Inflammatory macrophage (primary cell): Measurements from ENCODE around the gene MX1.

ENCODE experiments used
- DNase-seq, 2 donors: peaks; one replicate each; pipeline ENCODE4 v3.0.0-alpha.2; 2020 to 2022

The MX1 gene

GRCh38 chr21:41432562-41433460, 6.8 kb downstream of the MX1 start:
- peak; percentile 33 to 53 for DNase-seq

- DNase-seq = no peak
Observed at GRCh38 chr21:41433566-41433965, 7.5 kb downstream of the MX1 start.

DNA sequence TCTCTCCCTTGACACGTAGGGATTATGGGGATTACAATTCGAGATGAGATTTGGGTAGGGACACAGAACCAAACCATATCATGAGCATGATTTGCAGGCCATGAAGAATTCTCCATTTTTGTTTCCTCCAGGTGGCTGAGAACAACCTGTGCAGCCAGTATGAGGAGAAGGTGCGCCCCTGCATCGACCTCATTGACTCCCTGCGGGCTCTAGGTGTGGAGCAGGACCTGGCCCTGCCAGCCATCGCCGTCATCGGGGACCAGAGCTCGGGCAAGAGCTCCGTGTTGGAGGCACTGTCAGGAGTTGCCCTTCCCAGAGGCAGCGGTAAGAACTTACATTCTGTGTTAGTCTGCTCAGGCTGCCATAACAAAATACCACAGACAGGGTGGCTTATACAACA, 9.7 kb downstream of the MX1 start:
- no peak for DNase-seq

- peak; percentile 19 to 64 for DNase-seq
Observed at GRCh38 chr21:41437729-41438128, 11.7 kb downstream of the MX1 start.

DNA sequence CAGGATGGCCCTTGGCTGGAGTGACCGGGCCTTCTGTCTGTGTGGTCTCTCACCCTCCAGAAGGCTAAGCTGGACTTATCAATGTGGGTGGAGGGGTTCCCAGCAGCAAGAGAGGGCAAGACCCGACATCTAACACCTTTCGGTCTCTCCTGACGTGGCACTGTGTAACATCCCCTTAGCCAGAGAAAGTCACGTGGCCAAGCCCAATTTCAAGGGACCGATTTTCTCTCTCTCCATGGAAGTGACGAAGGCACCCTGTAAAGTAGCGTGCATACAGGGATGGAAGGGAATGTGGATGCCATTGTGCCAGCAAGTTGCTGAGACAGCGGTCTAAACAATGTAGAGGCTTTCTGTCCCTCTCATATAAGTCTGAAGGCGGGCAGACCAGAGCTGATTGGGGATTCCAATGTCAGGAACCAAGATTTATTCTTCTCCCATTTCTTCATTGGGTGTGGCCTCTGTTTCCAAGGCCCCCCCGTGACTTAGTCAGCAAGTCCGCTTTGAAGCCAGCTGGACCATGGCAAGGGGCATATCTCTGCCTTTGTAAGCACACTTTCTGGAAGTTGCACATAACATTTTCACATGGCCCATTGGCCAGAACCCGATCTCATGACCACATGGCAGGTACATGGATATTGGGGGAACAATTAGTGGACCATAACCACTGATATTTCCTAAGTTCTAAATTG, 12.5 kb downstream of the MX1 start:
- DNase-seq = no peak

DNA sequence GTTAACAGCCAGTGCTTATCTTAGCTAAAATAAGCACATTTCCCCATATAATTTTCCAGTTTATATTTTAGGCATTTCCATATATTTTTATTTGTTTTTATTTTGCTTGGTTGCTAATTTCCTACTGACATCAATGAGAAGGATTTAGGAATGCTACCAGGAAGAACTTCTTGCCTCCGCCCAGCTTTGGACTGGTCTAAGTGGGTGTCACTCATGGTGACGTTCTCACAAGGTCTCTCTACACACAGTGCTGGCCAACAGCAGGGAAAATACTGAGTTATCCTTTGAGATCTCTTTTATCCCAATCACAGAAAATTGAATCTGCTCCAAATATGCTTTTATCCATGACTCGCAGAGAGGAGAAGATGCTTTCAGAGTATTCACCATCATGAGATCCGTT, 13.2 kb downstream of the MX1 start:
- no peak for DNase-seq

DNA sequence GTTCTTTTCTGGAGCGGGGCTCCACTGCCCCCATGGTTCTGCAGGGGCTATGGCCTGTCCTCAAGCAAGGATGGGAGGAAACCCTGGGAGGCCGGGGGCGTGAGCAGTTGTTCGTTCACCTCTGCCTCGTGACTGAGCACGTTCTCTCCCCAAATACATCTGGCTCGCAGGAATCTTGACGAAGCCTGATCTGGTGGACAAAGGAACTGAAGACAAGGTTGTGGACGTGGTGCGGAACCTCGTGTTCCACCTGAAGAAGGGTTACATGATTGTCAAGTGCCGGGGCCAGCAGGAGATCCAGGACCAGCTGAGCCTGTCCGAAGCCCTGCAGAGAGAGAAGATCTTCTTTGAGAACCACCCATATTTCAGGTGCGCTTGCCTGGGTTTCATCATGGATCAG, 15.5 kb downstream of the MX1 start:
- DNase-seq = no peak

DNA sequence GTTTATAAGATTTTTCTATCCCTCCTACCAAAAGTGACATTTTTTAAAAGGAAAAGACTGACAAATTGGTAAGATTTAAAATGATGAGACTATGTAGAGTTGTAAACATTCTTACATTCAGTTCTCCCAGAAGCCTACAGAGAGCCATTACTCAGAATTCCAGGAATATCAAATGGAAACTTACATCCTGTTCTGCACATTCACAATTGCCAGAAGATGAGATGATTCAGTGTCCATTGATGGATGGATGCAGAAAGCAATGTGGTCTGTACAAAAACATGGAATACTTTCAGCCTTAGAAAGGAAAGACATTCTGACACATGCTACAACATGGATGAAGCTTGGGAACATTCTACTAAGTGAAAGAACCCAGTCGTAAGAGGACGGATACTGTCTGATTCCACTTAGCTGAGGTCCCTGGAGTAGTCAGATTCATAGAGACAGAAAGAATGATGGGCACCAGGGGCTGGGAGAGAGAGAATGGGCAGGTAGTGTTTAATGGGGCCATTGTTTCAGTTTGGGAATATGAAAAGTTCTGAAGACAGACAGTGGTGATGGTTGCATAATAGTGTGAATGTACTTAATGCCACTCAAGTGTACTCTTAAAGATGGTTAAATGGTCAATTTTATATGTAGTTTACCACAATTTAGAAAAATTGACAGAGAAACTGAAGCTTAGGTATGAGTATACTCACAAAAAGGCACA, 16.6 kb downstream of the MX1 start:
- DNase-seq = no peak

- no peak for DNase-seq
Observed at GRCh38 chr21:41443562-41443961, 17.5 kb downstream of the MX1 start.

- DNase-seq = no peak
Observed at GRCh38 chr21:41444703-41445464, 18.8 kb downstream of the MX1 start.

DNA sequence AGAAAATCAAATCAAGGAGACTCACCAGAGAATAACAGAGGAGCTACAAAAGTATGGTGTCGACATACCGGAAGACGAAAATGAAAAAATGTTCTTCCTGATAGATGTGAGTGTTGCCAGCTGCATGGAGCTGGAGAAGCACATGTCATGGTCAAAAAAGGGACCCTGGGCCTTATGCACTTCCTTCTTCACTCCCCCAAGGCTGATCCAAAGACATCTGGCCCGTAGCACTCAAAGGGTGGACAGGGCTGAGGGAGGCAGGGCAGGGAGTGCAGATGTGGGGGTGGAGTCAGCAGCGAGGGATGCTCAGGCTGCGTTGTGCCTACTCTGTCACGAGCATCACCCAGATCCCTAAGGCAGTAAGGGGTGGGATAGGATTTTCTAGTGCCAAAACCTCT, 19.4 kb downstream of the MX1 start:
- no peak for DNase-seq

GRCh38 chr21:41446586-41446985, 20.5 kb downstream of the MX1 start:
- DNase-seq = no peak

GRCh38 chr21:41447356-41447755, 21.3 kb downstream of the MX1 start:
- DNase-seq = no peak

- DNase-seq = no peak
Observed at GRCh38 chr21:41449613-41450012, 23.6 kb downstream of the MX1 start.

DNA sequence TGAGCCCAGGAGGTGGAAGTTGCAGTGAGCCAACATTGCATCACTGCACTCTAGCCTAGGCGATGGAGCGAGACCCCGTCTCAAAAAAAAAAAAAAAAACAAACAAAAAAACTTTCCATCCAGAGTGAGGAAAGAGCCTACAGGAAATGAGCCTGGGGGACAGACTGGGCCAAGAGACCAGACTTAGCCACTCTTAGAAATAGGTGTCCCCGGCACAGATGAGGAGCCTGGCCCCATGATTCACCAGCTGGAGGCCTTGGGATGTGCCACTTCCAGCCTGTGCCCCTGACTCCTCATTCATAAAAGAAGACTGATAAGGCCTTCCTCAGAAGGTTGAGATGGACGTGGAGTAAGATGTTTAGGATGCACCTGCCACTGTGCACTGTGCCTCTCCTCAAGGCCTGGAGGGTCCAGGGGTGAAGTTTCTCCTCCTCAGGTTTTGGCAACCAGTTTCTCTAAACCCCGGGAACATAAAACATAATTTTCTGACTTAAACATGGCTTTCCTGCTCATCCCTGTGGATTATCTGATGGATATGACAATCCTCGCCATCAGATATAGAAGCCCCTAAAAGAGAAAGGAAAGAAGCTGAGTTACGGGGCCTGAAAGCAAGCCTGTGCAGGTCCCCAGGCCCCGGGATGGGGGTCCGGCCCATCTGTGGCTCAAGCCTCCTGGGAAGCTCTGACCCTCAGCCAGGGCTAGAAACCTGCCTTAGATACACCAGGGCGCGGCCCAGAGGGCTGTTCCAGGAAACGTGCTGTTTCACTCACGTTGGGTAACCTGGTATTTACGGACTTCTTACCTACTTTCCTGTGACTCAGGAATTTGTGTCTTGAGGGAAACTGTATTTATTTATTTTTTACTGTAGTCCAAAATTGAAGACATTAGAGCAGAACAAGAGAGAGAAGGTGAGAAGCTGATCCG, 26.0 kb downstream of the MX1 start:
- DNase-seq = no peak

GRCh38 chr21:41453198-41453597, 27.2 kb downstream of the MX1 start:
- DNase-seq = no peak

DNA sequence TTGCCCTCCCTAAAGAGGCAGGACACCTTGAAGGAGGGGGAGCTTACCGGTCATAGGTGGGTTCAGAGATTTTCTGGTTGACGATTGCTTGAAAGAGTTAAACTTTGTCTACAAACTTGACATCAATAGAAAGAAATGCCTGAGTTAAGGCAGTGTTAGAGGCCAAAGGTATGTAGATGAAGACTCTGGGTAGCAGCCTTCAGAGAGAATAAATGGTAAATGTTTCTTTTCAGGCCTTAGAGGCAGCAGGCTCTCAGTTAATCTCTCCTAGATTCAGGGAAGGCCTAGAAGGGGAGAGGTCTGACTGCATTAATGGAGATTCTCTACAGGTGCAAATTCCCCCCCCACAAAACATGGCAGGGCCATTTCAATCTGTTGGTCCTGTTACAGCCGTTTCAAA, 27.7 kb downstream of the MX1 start:
- DNase-seq = no peak

DNA sequence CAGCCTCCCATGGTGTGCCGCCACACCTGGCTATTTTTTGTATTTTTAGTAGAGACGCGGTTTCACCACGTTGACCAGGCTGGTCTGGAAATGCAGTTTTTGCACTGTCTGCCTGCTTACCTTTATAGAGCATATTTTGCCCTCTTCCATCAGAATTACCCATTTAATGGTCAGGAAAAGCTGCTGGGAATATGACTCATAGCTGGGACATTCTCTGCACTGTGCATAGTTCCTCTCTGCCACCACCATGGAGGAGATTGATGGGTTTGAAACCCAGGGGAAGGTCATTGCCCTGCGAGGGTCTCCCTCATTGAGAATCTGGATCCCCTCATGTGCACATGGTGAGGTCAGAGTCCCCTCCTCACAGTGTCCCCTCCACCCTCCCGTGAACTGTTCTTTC, 32.1 kb downstream of the MX1 start:
- no peak for DNase-seq

DNA sequence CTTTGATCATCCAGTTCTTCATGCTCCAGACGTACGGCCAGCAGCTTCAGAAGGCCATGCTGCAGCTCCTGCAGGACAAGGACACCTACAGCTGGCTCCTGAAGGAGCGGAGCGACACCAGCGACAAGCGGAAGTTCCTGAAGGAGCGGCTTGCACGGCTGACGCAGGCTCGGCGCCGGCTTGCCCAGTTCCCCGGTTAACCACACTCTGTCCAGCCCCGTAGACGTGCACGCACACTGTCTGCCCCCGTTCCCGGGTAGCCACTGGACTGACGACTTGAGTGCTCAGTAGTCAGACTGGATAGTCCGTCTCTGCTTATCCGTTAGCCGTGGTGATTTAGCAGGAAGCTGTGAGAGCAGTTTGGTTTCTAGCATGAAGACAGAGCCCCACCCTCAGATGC, 32.5 kb downstream of the MX1 start:
- no peak for DNase-seq

GRCh38 chr21:41459884-41460534, 34.0 kb downstream of the MX1 start:
- no peak for DNase-seq
